ENCODE results near the gene POLD4.

- TF ChIP-seq CTCF (IDR thresholded peaks at IDR 0.05) (no peak), POLR2AphosphoS5 (IDR thresholded peaks at IDR 0.05; ENCODE audit: low read depth, low read length) (no peak), SIN3A (IDR thresholded peaks at IDR 0.05; ENCODE audit: borderline replicate concordance, insufficient read depth, low read depth, low read length) (no peak)
These were observed 3.1 kb upstream of the POLD4 start for GRCh38 chr11:67356387-67356863.
